ENCODE data around the gene SIGLEC5.
A peak's percentile ranks its signal among the peaks of the same experiment; 100 is the strongest.

The SIGLEC5 gene

DNA sequence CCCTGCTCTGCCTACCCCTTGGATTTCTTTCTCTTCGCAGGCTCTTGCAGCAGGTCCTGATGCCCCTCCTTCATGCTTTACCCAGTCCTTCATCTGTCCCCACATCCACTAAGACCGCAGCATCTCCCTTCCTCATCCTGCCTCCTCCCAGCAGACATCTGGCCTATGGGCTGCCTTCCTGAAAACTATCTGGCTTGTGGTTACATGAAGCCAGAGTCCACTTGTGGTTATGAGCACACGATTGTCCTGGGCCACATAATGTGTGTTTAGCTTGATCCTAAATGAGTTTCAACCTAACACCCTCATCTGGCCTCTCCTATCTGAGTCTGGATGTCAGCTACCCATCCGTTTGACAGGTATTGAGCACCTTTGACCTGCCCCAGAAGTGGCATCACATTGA lies 64.6 kb downstream of the SIGLEC5 start:
- Histone ChIP-seq H3K4me2 (ENCODE audit: low read depth, low read length, poor library complexity, severe bottlenecking) (no peak overlapping the region), H3K9me2 (replicated peaks; ENCODE audit: low read depth, low read length) (no peaks in the 10 kb centered on the region), H3K4me3 (ENCODE audit: low read length, poor library complexity, severe bottlenecking) (no peak overlapping the region), H4K20me1 (ENCODE audit: insufficient read depth, low read length, poor library complexity, severe bottlenecking) (no peaks in the 10 kb centered on the region), H2AFZ (ENCODE audit: low read length) (no peak overlapping the region), H3F3A (ENCODE audit: low read depth) (no peaks in the 10 kb centered on the region; the same call in 1 of the 2 replicates), H3K79me2 (ENCODE audit: insufficient read depth, low read length) (no peaks in the 10 kb centered on the region), H3K36me3 (ENCODE audit: insufficient read depth, low read length) (no peaks in the 10 kb centered on the region), H3K4me1 (ENCODE audit: insufficient read depth, low read length, poor library complexity, severe bottlenecking) (peaks cover 34% of the 10 kb centered on the region), H3K9ac (ENCODE audit: low read depth, low read length, poor library complexity, severe bottlenecking) (no peak overlapping the region), H3K9me3 (ENCODE audit: insufficient read depth, low read depth, low read length) (no peaks in the 10 kb centered on the region), H3K27me3 (ENCODE audit: insufficient read depth, low read length, poor library complexity, severe bottlenecking) (no peaks in the 10 kb centered on the region)
- TF ChIP-seq, protein P1, sequence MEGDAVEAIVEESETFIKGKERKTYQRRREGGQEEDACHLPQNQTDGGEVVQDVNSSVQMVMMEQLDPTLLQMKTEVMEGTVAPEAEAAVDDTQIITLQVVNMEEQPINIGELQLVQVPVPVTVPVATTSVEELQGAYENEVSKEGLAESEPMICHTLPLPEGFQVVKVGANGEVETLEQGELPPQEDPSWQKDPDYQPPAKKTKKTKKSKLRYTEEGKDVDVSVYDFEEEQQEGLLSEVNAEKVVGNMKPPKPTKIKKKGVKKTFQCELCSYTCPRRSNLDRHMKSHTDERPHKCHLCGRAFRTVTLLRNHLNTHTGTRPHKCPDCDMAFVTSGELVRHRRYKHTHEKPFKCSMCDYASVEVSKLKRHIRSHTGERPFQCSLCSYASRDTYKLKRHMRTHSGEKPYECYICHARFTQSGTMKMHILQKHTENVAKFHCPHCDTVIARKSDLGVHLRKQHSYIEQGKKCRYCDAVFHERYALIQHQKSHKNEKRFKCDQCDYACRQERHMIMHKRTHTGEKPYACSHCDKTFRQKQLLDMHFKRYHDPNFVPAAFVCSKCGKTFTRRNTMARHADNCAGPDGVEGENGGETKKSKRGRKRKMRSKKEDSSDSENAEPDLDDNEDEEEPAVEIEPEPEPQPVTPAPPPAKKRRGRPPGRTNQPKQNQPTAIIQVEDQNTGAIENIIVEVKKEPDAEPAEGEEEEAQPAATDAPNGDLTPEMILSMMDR (conservative IDR thresholded peaks at IDR 0.05; ENCODE audit: low read length) = no peak
- TF ChIP-seq EZH2phosphoT487 (IDR thresholded peaks at IDR 0.05; ENCODE audit: borderline replicate concordance) = no peak

DNA sequence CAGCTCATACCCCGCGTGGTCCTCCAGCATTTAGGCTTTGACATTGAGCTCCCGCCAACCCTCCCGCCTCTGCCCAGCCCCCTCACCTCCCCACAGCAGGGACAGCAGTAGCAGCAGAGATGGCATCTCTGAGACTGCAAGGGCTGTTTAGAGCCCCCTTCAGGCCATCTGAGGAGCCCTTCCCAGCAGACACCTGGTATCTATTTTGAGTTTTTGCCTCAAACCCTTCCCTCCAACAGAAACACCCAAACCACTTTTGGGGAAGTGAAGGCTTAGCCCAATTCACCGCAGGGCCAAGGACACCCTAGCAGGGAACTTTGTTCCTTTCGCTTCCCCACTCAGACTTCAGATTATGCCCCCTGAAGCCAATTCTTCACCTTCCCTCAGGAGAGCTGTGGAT lies 65.4 kb downstream of the SIGLEC5 start:
- no peaks in the 10 kb centered on the region for H3K79me2 ChIP-seq (ENCODE audit: insufficient read depth, low read length)
- H3K4me2 ChIP-seq (ENCODE audit: low read depth, low read length, poor library complexity, severe bottlenecking) = no peak overlapping the region
- no peak overlapping the region for H3K4me3 ChIP-seq (ENCODE audit: low read length, poor library complexity, severe bottlenecking)
- H3K9me3 ChIP-seq (ENCODE audit: insufficient read depth, low read depth, low read length) = no peaks in the 10 kb centered on the region
- no peaks in the 10 kb centered on the region for H3K27me3 ChIP-seq (ENCODE audit: insufficient read depth, low read length, poor library complexity, severe bottlenecking)
- no peaks in the 10 kb centered on the region for H3K9me2 ChIP-seq (replicated peaks; ENCODE audit: low read depth, low read length)
- H2AFZ ChIP-seq (ENCODE audit: low read length) = no peak overlapping the region
- no peak overlapping the region for H3K9ac ChIP-seq (ENCODE audit: low read depth, low read length, poor library complexity, severe bottlenecking)
- H4K20me1 ChIP-seq (ENCODE audit: insufficient read depth, low read length, poor library complexity, severe bottlenecking) = no peaks in the 10 kb centered on the region
- TF ChIP-seq EZH2phosphoT487 (IDR thresholded peaks at IDR 0.05; ENCODE audit: borderline replicate concordance) = no peak
- TF ChIP-seq, protein P1 (conservative IDR thresholded peaks at IDR 0.05; ENCODE audit: low read length) = peak; percentile 62
- no peaks in the 10 kb centered on the region for H3K36me3 ChIP-seq (ENCODE audit: insufficient read depth, low read length)
- peaks cover 32% of the 10 kb centered on the region for H3K4me1 ChIP-seq (ENCODE audit: insufficient read depth, low read length, poor library complexity, severe bottlenecking)
- no peaks in the 10 kb centered on the region; the same call in 1 of the 2 replicates for H3F3A ChIP-seq (ENCODE audit: low read depth)

Measured in Loucy (cell line).